Kidney (tissue), 14 donors: ENCODE results near the gene UBAC2. TPM values are rescaled to one million over a fixed set of nuclear protein-coding genes. Genes with fewer than 3 reads are reported as not detected.
A peak's percentile ranks its signal among the peaks of the same experiment; 100 is the strongest.

ENCODE experiments used
- DNase-seq, 5 donors: peaks; one replicate each; pipeline ENCODE4 v3.0.0-alpha.2; 2013 to 2020
- FAIRE-seq: peaks from 2 replicates; lab custom pipeline; 2012; peaks lifted over from hg19 to GRCh38; lab: Jason Lieb, UNC
- H3K27ac ChIP-seq, 2 donors: one replicate each; pipeline ENCODE4 v1.7.0; 2013; ENCODE audit warnings: low read depth in 2 of 2, low read length in 2 of 2, inconsistent platforms in 1 of 2
- H3K27me3 ChIP-seq: one replicate; pipeline ENCODE4 v1.7.1; 2013; ENCODE audit warnings: low read length, inconsistent platforms; ENCODE audit not compliant: control insufficient read depth, insufficient read depth
- H3K36me3 ChIP-seq, 3 donors: one replicate each; pipeline versions ENCODE4 v1.7.0 to v1.7.1; 2013; ENCODE audit warnings: low read length in 3 of 3, control low read depth in 1 of 3, inconsistent platforms in 1 of 3; ENCODE audit not compliant: insufficient read depth in 3 of 3, control insufficient read depth in 2 of 3
- H3K4me1 ChIP-seq, 3 donors: one replicate each; pipeline versions ENCODE4 v1.7.0 to v1.7.1; 2013; ENCODE audit warnings: low read length in 3 of 3, inconsistent platforms in 1 of 3, low read depth in 1 of 3; ENCODE audit not compliant: control insufficient read depth in 2 of 3, insufficient read depth in 2 of 3
- H3K4me3 ChIP-seq, 3 donors: one replicate each; pipeline versions ENCODE4 v1.7.0 to v1.8.1; 2013; ENCODE audit warnings: low read length in 3 of 3, control low read depth in 1 of 3, inconsistent platforms in 1 of 3
- H3K9ac ChIP-seq, 3 donors: one replicate each; pipeline versions ENCODE4 v1.7.0 to v1.7.1; 2013; ENCODE audit warnings: low read length in 3 of 3, control low read depth in 1 of 3, inconsistent platforms in 1 of 3
- H3K9me3 ChIP-seq, 3 donors: one replicate each; pipeline versions ENCODE4 v1.7.0 to v1.7.1; 2013; ENCODE audit warnings: low read length in 3 of 3, control low read depth in 1 of 3, inconsistent platforms in 1 of 3; ENCODE audit not compliant: control insufficient read depth in 2 of 3, insufficient read depth in 1 of 3
- CTCF ChIP-seq: IDR thresholded peaks from 3 replicates; pipeline ENCODE4 v1.5.1; 2012; ENCODE audit warnings: mild to moderate bottlenecking, moderate library complexity, borderline replicate concordance; ENCODE audit not compliant: insufficient read depth; ENCODE audit errors: extremely low read depth
- intact Hi-C: fragments of 100-400 bp; cut with DNase I; formaldehyde crosslinking; loops from one replicate; pipeline ENCODE4 v1.11.1; 2022
- polyA plus RNA-seq: library from polyadenylated mRNA; stranded (reverse); fragments of 350-450 nt; fragmentation: Illumina TruSeq; extraction: RNeasy Lipid Tissue Mini Kit (QIAGEN cat#74804); gene quantifications from one replicate; pipeline ENCODE4 v1.2.3, GENCODE V29; 2014; ENCODE audit warnings: low read depth, low replicate concordance; ENCODE audit not compliant: insufficient read depth
- total RNA-seq: library from RNA; stranded (reverse); fragmentation: NEBNext Ultra II Directional; extraction: Animal tissue kit (Norgen Biotek cat#: 25700); gene quantifications from one replicate; pipeline ENCODE4 v1.2.1, GENCODE V29; 2021
- donor health status: control.
- donor health status: control.
- donor health status: control.
- donor health status: control.
- donor health status: control.
- donor health status: DM: yes; HTN: yes; CAD: no.
- donor health status: Normal renal cell carcinoma (clear cell type).

The UBAC2 gene
- total and polyA plus RNA-seq, 2 donors from 2014 or later: 61.8 to 77.5 TPM

DNA sequence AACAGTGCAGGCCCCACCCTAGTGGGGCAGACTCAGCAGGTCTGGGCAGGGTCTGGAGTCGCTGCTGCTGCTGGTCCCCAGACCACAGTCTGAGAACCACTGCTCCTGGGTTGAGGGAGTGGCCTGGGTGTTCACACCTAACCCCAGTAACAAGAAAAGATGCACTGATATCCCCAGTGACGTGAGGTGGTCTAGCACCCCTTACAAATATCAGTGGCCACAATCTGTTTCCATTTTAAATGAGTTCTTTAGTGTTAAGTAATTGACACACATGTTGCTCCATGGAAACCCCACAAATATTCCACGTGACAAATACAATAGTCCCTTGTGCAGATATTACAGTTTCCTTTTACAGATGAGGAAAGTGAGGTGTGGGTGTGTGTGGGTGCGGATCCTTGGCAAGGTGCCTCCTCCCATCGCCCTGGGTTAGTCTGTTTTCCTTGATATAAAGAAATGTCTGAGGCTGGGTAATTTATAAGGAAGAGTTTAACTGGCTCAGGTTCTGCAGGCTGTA lies 202.9 kb downstream of the UBAC2 start:
- no peak for DNase-seq
- no peak for FAIRE-seq
- Histone ChIP-seq H3K4me3 (no peak overlapping the region), H3K36me3 (no peaks in the 10 kb centered on the region), H3K9me3 (no peaks in the 10 kb centered on the region), H3K9ac (no peak overlapping the region), H3K4me1 (no peaks in the 10 kb centered on the region), H3K27ac (no peak overlapping the region), H3K27me3 (no peaks in the 10 kb centered on the region)
- TF ChIP-seq CTCF: no peak
- intact Hi-C loops: no loop called here

- Histone ChIP-seq H3K9me3 (no peaks in the 10 kb centered on the region), H3K27me3 (no peaks in the 10 kb centered on the region), H3K27ac (no peak overlapping the region), H3K36me3 (no peaks in the 10 kb centered on the region), H3K4me3 (no peak overlapping the region), H3K9ac (peak overlapping the region in 1 of 3 donors; percentile 7), H3K4me1 (no peaks in the 10 kb centered on the region)
- TF ChIP-seq CTCF: no peak
- intact Hi-C loops: no loop called here
- DNase-seq: peak in 3 of 5 donors; percentile 44 to 65 (median 51)
- no peak for FAIRE-seq
Measured at GRCh38 chr13:99404005-99404755, 203.5 kb downstream of the UBAC2 start.

- no peaks in the 10 kb centered on the region for H3K36me3 ChIP-seq
- H3K9ac ChIP-seq: no peak overlapping the region
- H3K9me3 ChIP-seq: no peaks in the 10 kb centered on the region
- no peak for TF ChIP-seq CTCF
- H3K27me3 ChIP-seq: no peaks in the 10 kb centered on the region
- H3K4me1 ChIP-seq: no peaks in the 10 kb centered on the region
- H3K4me3 ChIP-seq: no peak overlapping the region
- no peak overlapping the region for H3K27ac ChIP-seq
- FAIRE-seq (no peak), DNase-seq (no peak)
- intact Hi-C loops: no loop called here
Measured at GRCh38 chr13:99405966-99406365, 205.3 kb downstream of the UBAC2 start.
